Measurements from ENCODE around the gene HPSE2. TPM values are rescaled to one million over a fixed set of nuclear protein-coding genes. Genes with fewer than 3 reads are reported as not detected.

The HPSE2 gene
- total RNA-seq, 2 experiments from 2014 or later, result not detected

DNA sequence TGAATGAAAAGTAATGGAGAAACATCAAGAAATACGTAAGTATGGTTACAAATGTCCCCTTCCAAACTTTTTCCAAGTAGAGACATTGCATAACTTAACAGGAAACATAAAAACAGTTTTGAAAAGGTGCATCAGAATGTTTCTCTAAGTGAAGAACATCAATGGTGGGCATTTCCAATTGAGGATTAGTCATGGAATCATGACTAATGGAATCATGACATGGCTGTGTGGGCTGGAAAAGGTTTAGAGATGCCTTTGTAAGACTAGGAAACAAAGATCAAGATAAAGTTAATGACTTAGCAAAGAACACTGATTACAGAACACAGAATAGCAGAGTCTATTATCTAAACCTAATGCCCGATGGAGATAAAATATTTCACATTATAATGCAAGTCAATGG lies 272.0 kb downstream of the HPSE2 start:
- POLR2A ChIA-PET, result no interaction called here
- Histone ChIP-seq H3K9me3 (ENCODE audit: control insufficient read depth in 1 of 2, insufficient read depth in 1 of 2, low read length in 2 of 2) (peaks cover 0 to 5% of the 10 kb centered on the region in 2 experiments), H3K4me1 (ENCODE audit: insufficient read depth, low read length) (no peaks in the 10 kb centered on the region), H3K27ac (ENCODE audit: low read depth in 1 of 2, low read length in 2 of 2) (no peak overlapping the region), H3K36me3 (ENCODE audit: insufficient read depth, low read length) (no peaks in the 10 kb centered on the region), H3K4me3 (ENCODE audit: low read length) (no peak overlapping the region), H3K27me3 (ENCODE audit: control insufficient read depth in 1 of 2, insufficient read depth in 2 of 2, low read length in 2 of 2) (no peaks in the 10 kb centered on the region)
- H3K36me3 Mint-ChIP-seq (ENCODE audit: low read depth), result no peaks in the 10 kb centered on the region
- no peak for TF ChIP-seq CTCF (IDR thresholded peaks at IDR 0.05)
- intact Hi-C loops (cut with DNase I, micrococcal nuclease), result no loop called here
- H3K4me1 Mint-ChIP-seq (ENCODE audit: low read depth), result no peaks in the 10 kb centered on the region
- ATAC-seq (ENCODE audit: poor library complexity) (no peak), DNase-seq (no peak)
- H3K4me3 Mint-ChIP-seq, result no peak overlapping the region
- H3K27ac Mint-ChIP-seq, result no peak overlapping the region
- CTCF ChIA-PET, result no interaction called here
- H3K9me3 Mint-ChIP-seq, result peaks cover 7% of the 10 kb centered on the region
- H3K27me3 Mint-ChIP-seq, result no peaks in the 10 kb centered on the region

DNA sequence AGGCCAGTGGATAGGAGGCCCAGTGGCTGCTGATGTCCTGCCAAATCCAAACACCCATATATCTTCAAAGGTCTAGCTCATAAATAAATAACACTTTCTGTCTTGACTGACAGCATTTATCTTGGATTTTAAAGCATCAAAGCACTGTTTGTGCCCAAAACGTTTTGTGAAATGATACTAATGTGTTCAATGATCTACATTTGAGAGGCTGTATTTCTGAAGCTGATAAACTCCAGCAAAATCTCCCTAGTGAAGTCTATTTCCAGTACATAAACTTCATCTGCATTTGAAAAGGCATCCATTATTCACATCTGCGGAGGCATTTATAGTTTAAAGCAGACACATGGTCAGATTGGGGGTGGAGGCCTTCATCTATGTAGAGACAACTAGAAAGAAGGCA lies 276.3 kb downstream of the HPSE2 start:
- ATAC-seq (ENCODE audit: poor library complexity), result no peak
- CTCF ChIA-PET, result no interaction called here

DNA sequence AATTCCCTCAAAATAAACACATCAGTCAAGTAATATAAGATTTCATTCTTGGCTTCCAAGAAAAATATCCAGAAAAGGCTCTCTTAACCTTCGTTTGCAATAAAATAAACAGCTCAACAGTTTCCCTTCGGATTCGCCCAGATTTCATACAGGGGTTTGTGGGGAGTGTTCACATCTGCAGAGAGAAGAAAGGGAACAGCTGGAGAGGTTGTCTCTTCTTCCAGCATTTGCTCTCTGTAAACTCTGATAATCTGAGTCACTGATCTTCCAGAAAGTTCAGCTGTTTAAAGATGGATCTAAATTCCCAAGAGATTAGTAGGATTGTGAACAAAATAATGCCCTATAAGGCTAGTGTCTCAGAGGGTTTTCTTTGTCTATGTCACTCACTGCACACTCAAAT lies 277.9 kb downstream of the HPSE2 start:
- intact Hi-C loops (cut with DNase I, micrococcal nuclease), result loop anchor here in 1 of 2 experiments (10.0 kb wide), 1 partner anchor 53 kb away; no protein-coding TSS in a partner anchor
- ChIA-PET CTCF (no interaction called here), POLR2A (no interaction called here)
- H3K27ac ChIP-seq (ENCODE audit: low read depth in 1 of 2, low read length in 2 of 2), result no peak overlapping the region
- H3K9me3 Mint-ChIP-seq, result peaks cover under 1% of the 10 kb centered on the region
- H3K36me3 Mint-ChIP-seq (ENCODE audit: low read depth), result no peaks in the 10 kb centered on the region
- H3K4me1 ChIP-seq (ENCODE audit: insufficient read depth, low read length), result no peaks in the 10 kb centered on the region
- ATAC-seq (ENCODE audit: poor library complexity), result no peak
- H3K27ac Mint-ChIP-seq, result no peak overlapping the region
- DNase-seq, result no peak
- no peaks in the 10 kb centered on the region for H3K9me3 ChIP-seq (ENCODE audit: control insufficient read depth in 1 of 2, insufficient read depth in 1 of 2, low read length in 2 of 2)
- no peaks in the 10 kb centered on the region for H3K27me3 ChIP-seq (ENCODE audit: control insufficient read depth in 1 of 2, insufficient read depth in 2 of 2, low read length in 2 of 2)
- H3K4me1 Mint-ChIP-seq (ENCODE audit: low read depth), result no peaks in the 10 kb centered on the region
- no peaks in the 10 kb centered on the region for H3K36me3 ChIP-seq (ENCODE audit: insufficient read depth, low read length)
- TF ChIP-seq CTCF (IDR thresholded peaks at IDR 0.05), result no peak
- H3K4me3 ChIP-seq (ENCODE audit: low read length), result no peak overlapping the region
- no peak overlapping the region for H3K4me3 Mint-ChIP-seq
- no peaks in the 10 kb centered on the region for H3K27me3 Mint-ChIP-seq

More for the DNA sequence above, 276.3 kb downstream of the HPSE2 start:
- no peaks in the 10 kb centered on the region for H3K36me3 ChIP-seq (ENCODE audit: insufficient read depth, low read length)
- H3K27me3 ChIP-seq (ENCODE audit: control insufficient read depth in 1 of 2, insufficient read depth in 2 of 2, low read length in 2 of 2), result no peaks in the 10 kb centered on the region
- no peaks in the 10 kb centered on the region for H3K27me3 Mint-ChIP-seq
- no peak overlapping the region for H3K4me3 Mint-ChIP-seq
- H3K4me1 ChIP-seq (ENCODE audit: insufficient read depth, low read length), result no peaks in the 10 kb centered on the region
- H3K27ac ChIP-seq (ENCODE audit: low read depth in 1 of 2, low read length in 2 of 2), result no peak overlapping the region
- H3K9me3 ChIP-seq (ENCODE audit: control insufficient read depth in 1 of 2, insufficient read depth in 1 of 2, low read length in 2 of 2), result no peaks in the 10 kb centered on the region
- H3K36me3 Mint-ChIP-seq (ENCODE audit: low read depth), result no peaks in the 10 kb centered on the region
- intact Hi-C loops (cut with DNase I, micrococcal nuclease), result loop anchor here in 1 of 2 experiments (10.0 kb wide), 1 partner anchor 55 kb away; no protein-coding TSS in a partner anchor
- H3K4me1 Mint-ChIP-seq (ENCODE audit: low read depth), result no peaks in the 10 kb centered on the region
- POLR2A ChIA-PET, result no interaction called here
- no peak overlapping the region for H3K4me3 ChIP-seq (ENCODE audit: low read length)
- peaks cover 3% of the 10 kb centered on the region for H3K9me3 Mint-ChIP-seq
- TF ChIP-seq CTCF (IDR thresholded peaks at IDR 0.05), result no peak
- no peak for DNase-seq
- H3K27ac Mint-ChIP-seq, result no peak overlapping the region

Data from CD4-positive, alpha-beta T cell (primary cell).